ENCODE data around the gene PSENEN. TPM values are rescaled to one million over a fixed set of nuclear protein-coding genes. Genes with fewer than 3 reads are reported as not detected.

The PSENEN gene
- total RNA-seq, 1 donor from 2014 or later = 50.6 TPM

DNA sequence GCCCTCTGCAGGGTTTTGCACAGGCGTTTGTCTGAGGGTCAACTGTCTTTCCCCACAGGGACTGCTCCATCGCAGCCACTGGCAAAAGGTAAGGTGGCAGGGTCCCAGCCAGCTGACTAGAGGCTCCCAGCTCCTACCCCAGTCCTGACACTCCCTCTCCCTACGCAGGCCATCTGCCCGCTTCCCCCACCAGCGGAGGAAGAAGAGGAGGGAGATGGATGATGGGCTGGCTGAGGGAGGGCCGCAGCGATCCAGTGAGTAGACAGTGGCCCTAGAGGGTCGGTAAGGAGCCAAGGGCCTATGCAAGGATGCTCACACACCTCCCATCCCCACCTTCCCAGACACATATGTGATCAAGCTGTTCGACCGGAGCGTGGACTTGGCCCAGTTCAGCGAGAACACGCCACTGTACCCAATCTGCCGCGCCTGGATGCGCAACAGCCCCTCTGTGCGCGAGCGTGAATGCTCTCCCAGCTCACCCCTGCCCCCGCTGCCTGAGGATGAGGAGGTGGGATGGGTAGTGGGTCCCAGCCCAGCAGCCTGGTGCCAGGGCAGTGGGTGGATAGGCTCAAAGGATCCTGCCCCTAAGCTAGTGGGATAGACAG, 7.4 kb downstream of the PSENEN start:
- Mint-ChIP-seq H3K27me3 (ENCODE audit: insufficient read depth) (no peaks in the 10 kb centered on the region), H3K36me3 (ENCODE audit: low read depth) (peaks cover 17% of the 10 kb centered on the region), H3K9me3 (no peaks in the 10 kb centered on the region), H3K4me1 (ENCODE audit: low read depth) (peaks cover 41% of the 10 kb centered on the region), H3K27ac (no peak overlapping the region), H3K4me3 (no peak overlapping the region)
- no peak for DNase-seq (ENCODE audit: low spot score)
- intact Hi-C loops (cut with micrococcal nuclease) = no loop called here

DNA sequence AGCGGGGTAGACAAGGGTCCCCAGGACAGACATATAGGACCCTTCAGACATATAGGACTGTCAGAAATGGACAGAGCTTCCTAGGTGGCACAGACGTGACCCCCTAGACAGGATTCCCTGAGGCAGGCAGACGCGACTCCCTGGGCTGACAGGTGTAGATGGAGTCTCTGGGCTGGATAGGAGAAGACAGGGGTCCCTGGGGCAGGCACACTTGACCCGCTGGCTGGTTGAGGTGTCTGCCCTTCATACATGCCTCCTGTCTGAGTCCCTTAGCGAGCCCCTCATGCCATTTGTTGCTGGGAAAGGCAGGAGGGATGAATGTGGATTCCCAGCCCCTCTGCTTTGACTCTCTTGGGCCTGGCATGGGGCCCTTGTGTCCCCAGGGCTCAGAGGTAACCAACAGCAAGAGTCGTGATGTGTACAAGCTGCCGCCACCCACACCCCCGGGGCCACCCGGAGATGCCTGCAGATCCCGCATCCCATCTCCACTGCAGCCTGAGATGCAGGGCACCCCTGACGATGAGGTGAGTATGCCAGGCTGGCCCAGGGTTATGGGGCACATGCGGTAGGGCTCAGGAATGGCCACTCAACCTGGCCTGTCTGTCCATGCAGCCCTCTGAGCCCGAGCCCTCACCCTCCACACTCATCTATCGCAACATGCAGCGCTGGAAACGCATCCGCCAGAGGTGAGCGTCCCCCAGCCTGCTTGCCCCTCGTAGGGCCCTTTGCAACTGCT, 8.4 kb downstream of the PSENEN start:
- Mint-ChIP-seq H3K4me1 (ENCODE audit: low read depth) (peaks cover 36% of the 10 kb centered on the region), H3K27ac (no peak overlapping the region), H3K4me3 (no peak overlapping the region), H3K36me3 (ENCODE audit: low read depth) (peaks cover 15% of the 10 kb centered on the region), H3K9me3 (no peaks in the 10 kb centered on the region), H3K27me3 (ENCODE audit: insufficient read depth) (no peaks in the 10 kb centered on the region)
- no peak for DNase-seq (ENCODE audit: low spot score)
- intact Hi-C loops (cut with micrococcal nuclease) = no loop called here

DNA sequence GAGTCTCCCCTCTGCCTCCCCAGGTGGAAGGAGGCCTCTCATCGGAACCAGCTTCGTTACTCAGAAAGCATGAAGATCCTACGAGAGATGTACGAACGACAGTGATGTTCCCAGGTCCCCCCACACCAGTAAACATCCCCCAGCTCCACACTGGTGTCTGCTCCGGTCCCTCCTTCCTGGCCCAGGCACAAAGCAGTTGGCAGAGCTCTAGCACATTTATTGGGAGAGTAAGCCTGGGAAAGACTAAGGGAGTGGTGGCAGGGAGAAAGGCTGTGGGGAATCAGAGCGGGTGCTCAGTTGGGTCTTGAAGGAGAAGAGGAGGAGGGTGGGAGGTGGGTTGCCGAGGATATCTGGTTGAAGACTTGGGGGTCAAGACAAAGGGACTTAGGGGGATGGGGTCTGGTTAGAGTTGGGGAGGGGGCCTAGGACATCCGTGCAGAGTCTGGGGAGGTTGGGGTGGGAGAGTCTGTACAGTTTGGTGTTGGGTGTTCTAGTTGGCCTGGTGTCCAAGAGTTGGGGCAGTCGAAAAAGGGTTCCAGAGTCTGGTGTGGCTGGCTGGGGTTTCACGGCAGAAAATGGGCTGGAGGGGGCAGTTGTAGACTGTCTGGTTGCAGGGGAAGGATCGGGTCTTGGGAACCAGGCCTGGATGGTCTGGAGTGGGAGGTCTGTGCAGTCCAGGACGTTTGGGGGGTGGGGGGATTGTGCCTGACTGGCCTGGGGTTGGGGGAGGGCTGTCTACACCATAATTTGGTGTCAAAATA, 9.1 kb downstream of the PSENEN start:
- Mint-ChIP-seq H3K9me3 (no peaks in the 10 kb centered on the region), H3K4me3 (peak overlapping the region; percentile 11)
- intact Hi-C loops (cut with micrococcal nuclease) = loop anchor here (5.0 kb wide), 1 partner anchor 207 kb away; the partner anchor contains the start of gene TMEM147

DNA sequence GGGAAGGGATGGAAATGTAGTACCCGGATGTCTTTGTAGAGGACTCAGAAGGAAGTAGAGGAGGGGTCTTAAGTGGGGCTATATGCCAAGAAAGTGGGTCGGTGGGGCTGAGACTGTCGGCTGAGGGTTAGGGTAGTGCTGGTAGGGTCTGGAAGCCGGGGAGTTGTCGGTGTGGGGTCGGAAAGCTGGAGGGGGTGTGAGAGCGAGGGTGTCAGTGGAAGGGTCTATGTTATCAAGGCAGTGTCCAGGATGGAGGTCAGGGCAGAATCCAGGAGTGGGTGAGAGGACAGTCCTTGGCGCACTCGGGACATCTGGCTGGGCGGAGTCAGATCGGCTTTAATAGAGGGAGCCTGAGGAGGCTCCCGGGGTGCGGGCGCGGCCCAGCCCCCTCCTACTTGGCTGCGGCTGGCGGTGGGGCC, 9.7 kb downstream of the PSENEN start:
- Mint-ChIP-seq H3K36me3 (ENCODE audit: low read depth) (peaks cover 19% of the 10 kb centered on the region), H3K4me3 (peak overlapping the region; percentile 63), H3K27ac (no peak overlapping the region), H3K9me3 (no peaks in the 10 kb centered on the region), H3K4me1 (ENCODE audit: low read depth) (peaks cover 33% of the 10 kb centered on the region), H3K27me3 (ENCODE audit: insufficient read depth) (no peaks in the 10 kb centered on the region)
- intact Hi-C loops (cut with micrococcal nuclease) = loop anchor here (5.0 kb wide), 1 partner anchor 208 kb away; the partner anchor contains the start of gene TMEM147
- DNase-seq (ENCODE audit: low spot score) = no peak

More for the DNA sequence above, 9.1 kb downstream of the PSENEN start:
- H3K27me3 Mint-ChIP-seq (ENCODE audit: insufficient read depth) = no peaks in the 10 kb centered on the region
- H3K27ac Mint-ChIP-seq = no peak overlapping the region
- peaks cover 16% of the 10 kb centered on the region for H3K36me3 Mint-ChIP-seq (ENCODE audit: low read depth)
- DNase-seq (ENCODE audit: low spot score) = no peak
- H3K4me1 Mint-ChIP-seq (ENCODE audit: low read depth) = peaks cover 37% of the 10 kb centered on the region

DNA sequence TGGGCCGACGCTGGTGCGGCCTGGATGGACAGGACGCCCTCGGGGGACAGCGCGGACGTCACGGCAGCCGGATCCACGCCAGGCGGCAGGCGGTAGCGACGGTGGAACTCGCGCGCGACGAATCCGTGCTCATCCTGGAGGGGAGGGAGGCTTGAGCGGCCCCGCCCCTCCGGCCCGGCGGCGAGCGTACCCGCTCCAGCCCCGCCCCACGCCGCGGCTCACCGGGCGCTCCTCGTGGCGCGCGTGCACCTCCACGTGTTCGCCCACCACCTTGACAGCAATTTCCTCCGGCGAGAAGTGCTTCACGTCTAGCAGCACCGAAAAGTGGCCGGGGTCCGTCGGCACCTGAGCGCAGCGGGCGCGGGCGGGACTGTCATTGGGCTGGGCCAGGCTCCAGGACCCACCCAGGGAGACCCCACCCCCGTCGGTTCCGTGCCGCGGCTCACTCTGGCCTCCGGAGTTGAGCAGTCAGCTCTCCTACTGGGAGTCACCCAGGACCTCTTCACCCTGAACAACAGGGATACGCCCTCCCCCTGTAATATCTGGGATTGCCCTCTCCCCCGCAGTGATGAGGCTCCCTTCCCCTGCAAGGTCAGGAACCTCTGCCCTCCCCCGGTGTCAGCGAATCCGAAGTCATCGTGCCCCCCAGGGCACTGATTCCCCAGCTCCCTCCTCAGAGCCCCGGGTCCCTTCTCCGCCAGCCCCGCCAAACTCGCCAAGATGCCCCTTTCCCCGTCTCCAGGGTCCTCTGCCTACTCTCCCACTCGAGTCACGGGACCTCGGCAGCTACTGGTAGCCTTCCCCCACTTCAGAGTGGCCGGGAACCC, 10.3 kb downstream of the PSENEN start:
- Mint-ChIP-seq H3K9me3 (no peaks in the 10 kb centered on the region), H3K36me3 (ENCODE audit: low read depth) (peaks cover 19% of the 10 kb centered on the region), H3K27ac (no peak overlapping the region), H3K27me3 (ENCODE audit: insufficient read depth) (no peaks in the 10 kb centered on the region), H3K4me3 (peak overlapping the region; percentile 63), H3K4me1 (ENCODE audit: low read depth) (peaks cover 29% of the 10 kb centered on the region)
- DNase-seq (ENCODE audit: low spot score) = peak; percentile 44
- intact Hi-C loops (cut with micrococcal nuclease) = loop anchor here (5.0 kb wide), 1 partner anchor 208 kb away; the partner anchor contains the start of gene TMEM147

DNA sequence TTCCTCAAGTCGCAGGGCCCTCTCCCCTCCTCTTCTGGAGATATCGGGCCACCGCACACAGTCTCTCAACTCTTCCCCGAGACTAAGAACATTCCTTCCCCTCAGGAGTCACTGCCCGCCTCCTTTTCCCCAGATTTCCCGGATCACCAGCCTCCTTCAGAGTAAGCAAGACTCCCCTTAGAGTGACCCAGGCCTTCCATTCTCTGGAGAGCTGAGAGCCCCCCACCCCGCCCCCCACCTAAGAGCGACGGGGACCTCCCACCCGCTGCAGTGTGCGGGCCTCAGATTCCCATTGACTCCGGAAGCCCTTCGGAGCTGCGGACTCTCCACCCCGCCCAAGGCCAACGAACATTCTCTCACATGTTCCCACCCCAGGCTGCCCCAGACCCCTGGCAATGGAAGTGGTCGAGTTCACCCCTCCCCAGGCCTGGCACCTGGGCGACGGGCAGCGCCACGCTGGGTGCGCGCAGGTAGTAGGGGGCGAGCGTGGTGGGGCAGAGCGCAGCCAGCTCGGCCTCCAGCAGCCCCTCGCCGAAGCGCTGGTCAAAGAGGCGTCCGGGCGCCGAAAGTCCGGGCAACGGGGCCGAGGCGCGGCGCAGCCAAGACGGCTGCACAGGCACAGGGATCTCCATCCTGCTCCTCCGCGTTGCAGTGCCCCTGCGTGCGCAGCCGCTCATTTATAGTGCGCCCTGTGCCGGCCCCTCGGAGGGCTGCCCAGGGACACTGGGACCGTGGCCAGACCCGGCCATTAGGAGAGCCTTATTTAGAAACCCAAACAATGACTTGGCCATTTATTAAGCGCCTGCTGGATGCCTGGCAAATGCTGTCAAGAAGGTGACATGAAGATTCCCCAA, 11.2 kb downstream of the PSENEN start, which contains the start of gene HSPB6:
HSPB6 (minus strand) TSS at position 653 of the 854 bp plus-strand sequence; CDS start at position 632, 21 bp downstream.
- no peak for DNase-seq (ENCODE audit: low spot score)
- Mint-ChIP-seq H3K9me3 (no peaks in the 10 kb centered on the region), H3K27me3 (ENCODE audit: insufficient read depth) (no peaks in the 10 kb centered on the region), H3K27ac (peak within 1 kb of the TSS; percentile 90), H3K4me3 (peak within 1 kb of the TSS; percentile 89), H3K4me1 (ENCODE audit: low read depth) (peaks cover 29% of the 10 kb centered on the region), H3K36me3 (ENCODE audit: low read depth) (peaks cover 19% of the 10 kb centered on the region)
- intact Hi-C loops (cut with micrococcal nuclease) = loop anchor here (5.0 kb wide), 1 partner anchor 209 kb away; the partner anchor contains the start of gene TMEM147

DNA sequence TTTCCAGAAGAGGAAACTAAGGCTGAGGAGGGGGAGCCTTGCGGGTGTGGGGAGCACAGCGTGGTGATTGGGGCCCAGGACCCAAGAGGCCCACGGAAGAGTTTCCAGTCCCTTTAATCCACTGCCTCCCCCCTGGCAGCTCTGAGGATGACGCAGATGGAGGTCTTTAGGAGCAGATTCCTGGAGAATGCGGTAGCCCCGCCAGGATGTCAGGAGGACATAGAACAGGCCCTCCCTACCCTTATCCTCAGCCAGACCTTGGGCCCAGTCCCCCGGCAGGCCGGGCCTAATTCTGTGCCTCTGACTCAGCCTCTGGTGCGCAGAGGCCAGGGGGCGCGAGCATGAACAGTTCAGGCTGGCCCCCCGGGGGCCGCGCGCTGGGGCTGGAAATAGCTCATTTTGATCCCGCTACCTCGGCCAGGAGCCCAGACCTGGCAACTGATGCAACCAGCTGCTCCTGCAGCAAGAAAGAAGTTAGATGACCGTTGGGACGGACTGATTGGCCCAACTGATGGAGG, 11.8 kb downstream of the PSENEN start:
- Mint-ChIP-seq H3K36me3 (ENCODE audit: low read depth) (peaks cover 24% of the 10 kb centered on the region), H3K4me1 (ENCODE audit: low read depth) (peaks cover 29% of the 10 kb centered on the region), H3K27me3 (ENCODE audit: insufficient read depth) (no peaks in the 10 kb centered on the region), H3K27ac (peak overlapping the region; percentile 90), H3K4me3 (peak overlapping the region; percentile 89), H3K9me3 (no peaks in the 10 kb centered on the region)
- intact Hi-C loops (cut with micrococcal nuclease) = loop anchor here (5.0 kb wide), 1 partner anchor 210 kb away; the partner anchor contains the start of gene TMEM147
- DNase-seq (ENCODE audit: low spot score) = no peak

DNA sequence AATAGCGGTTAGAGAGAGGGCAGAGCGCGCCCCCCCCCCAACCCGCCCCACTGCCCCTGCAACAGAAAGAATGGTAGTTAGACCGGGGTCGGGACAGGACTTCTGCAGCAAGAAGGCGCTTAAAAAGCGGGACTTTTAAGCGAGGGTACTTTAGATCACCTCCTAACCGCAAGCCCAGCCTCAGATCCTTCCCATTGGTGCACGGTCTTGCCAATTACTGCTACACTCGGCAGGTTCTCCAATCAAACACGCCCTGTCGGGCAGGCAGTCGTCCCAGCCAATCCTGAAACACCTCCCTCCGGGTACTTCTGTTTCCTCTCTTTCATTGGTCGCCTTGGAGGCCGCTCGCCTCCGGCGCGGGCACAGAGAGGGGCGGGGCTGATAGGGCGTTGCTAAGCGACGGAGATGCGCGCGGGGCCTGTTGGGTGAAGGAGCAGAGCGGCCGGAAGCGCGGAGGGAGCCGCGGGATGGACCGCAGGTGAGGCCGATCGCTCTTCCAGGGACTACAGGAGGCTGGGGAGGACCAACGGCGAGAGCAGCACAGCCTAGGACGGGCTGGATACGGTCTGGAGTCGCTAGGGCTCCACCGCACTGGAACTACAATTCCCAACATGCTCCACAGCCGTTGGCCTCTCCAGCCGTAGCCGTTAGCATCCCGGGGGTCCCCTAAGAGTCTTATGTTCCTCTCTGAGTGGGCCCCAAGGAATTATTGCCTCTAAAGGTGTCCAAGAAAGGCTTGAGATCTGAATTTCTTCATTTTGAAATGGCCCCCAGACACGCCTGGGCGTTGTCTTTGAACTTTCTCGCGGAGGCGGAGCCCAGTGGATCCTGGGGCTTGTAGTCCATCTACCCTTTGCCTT, 12.5 kb downstream of the PSENEN start, which contains the start of gene PROSER3:
PROSER3 (plus strand) TSS at position 428 of the 860 bp plus-strand sequence; CDS start at position 468, 40 bp downstream.
- no peaks in the 10 kb centered on the region for H3K27me3 Mint-ChIP-seq (ENCODE audit: insufficient read depth)
- intact Hi-C loops (cut with micrococcal nuclease) = loop anchor here (1.0 to 5.0 kb wide), 8 partner anchors 10 to 211 kb away; partner anchors contain the start of genes ARHGAP33, COX6B1, LIN37 and TMEM147
- no peaks in the 10 kb centered on the region for H3K9me3 Mint-ChIP-seq
- H3K27ac Mint-ChIP-seq = peak within 1 kb of the TSS; percentile 90
- DNase-seq (ENCODE audit: low spot score) = peak; percentile 99
- H3K4me1 Mint-ChIP-seq (ENCODE audit: low read depth) = peaks cover 29% of the 10 kb centered on the region
- peak within 1 kb of the TSS; percentile 89 for H3K4me3 Mint-ChIP-seq
- H3K36me3 Mint-ChIP-seq (ENCODE audit: low read depth) = peaks cover 24% of the 10 kb centered on the region

DNA sequence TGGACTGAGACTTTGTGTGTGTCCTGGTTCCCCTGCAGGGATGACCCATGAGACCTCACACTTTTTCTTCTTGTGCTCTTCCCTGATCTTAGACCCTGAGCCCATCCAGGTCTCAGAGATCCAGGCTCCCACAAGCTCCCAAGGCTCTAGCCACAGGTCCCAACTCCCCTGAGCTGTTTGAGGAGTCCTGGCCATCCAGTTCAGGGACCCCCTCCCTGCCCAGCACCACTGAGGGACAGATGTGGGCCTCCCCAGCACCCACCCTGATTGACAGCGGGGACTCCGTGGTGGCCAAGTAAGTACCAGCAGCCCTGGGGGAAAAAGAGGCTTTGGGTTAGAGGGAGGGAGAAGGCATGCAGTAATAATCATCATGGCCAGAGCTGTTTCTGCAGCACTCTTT, 14.2 kb downstream of the PSENEN start:
- Mint-ChIP-seq H3K4me1 (ENCODE audit: low read depth) (peaks cover 28% of the 10 kb centered on the region), H3K27ac (peak overlapping the region; percentile 63), H3K27me3 (ENCODE audit: insufficient read depth) (no peaks in the 10 kb centered on the region), H3K9me3 (no peaks in the 10 kb centered on the region), H3K4me3 (peak overlapping the region; percentile 89), H3K36me3 (ENCODE audit: low read depth) (peaks cover 18% of the 10 kb centered on the region)
- intact Hi-C loops (cut with micrococcal nuclease) = loop anchor here (2.0 to 5.0 kb wide), 2 partner anchors 57 to 212 kb away; partner anchors contain the start of gene TMEM147
- DNase-seq (ENCODE audit: low spot score) = no peak

DNA sequence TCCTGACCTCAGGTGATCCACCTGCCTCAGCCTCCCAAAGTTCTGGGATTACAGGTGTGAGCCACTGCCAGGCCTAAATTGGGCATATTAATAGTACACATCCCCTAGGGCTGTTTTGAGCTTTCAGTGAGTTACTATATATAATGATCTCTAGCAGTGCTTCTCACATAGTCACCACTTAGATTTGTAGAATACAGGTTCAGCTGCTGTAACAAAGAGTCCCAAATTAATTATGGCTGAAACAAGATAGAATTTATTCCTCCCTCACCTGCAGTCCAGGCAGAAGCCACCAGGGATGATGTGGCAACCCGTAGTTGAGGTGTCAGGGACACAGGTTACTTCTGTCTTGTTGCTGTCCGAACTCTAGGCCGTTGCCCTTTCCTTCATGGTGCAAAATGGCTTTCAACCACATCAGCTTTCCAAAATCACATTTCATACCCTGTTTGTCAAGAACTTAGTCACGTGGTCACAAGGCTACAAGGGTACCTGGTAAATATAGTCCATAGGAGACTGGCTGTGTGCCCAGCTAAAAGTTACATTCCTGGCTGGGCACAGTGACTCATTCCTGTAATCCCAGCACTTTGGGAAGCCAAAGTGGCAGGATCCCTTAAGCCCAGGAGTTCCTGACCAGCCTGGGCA, 15.4 kb downstream of the PSENEN start:
- Mint-ChIP-seq H3K27me3 (ENCODE audit: insufficient read depth) (no peaks in the 10 kb centered on the region), H3K36me3 (ENCODE audit: low read depth) (peaks cover 16% of the 10 kb centered on the region), H3K4me1 (ENCODE audit: low read depth) (peaks cover 23% of the 10 kb centered on the region), H3K9me3 (no peaks in the 10 kb centered on the region), H3K27ac (no peak overlapping the region), H3K4me3 (no peak overlapping the region)
- no peak for DNase-seq (ENCODE audit: low spot score)
- intact Hi-C loops (cut with micrococcal nuclease) = no loop called here

Measured in activated T-helper 1 cell treated with anti-CD3 and anti-CD28 coated beads, Interleukin-12 subunit alpha, Interleukin-12 subunit beta, Interleukin-2, Interleukin-4 antibody, amounts not matched to agents 30 ng/mL and 10 ng/mL and 1 ng/mL, durations not matched to agents 14 hours and 24 hours and 36 hours (primary cell).